Measurements from ENCODE around the gene EVL.
"Not testable (repeated sequence)": the region's sequence is repeated elsewhere in the genome, so short reads cannot be mapped to it uniquely, and the experiment has no call there.

The EVL gene

DNA sequence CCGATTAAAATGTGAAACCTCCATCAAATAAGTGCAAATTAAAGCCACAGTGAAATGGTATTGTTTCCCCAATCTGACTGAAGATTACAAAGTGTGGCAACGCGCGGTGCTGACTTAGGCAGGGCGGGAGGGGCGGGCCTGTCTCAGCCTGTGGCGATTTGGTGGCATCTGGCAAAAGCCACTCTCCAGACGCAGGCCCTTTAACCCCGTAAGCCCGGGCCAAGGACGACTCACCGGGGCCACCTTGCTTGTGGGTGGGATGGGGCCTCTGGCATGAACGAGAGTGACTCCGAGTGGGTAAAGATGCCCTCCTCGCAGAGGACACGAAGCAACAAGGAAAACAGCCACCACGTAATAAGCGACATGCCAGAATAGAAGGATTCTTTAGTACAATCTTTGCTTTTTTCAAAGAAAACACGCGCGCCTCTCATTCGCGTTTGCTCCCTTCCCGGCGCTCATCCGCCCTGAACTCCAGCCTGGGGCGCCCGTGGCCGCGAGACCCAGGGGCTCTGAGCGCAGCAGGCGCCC lies 93.4 kb downstream of the EVL start:
- no peak for DNase-seq
- TF ChIP-seq POLR2A (IDR thresholded peaks at IDR 0.05; ENCODE audit: low read length) (no peak), GATA1 (IDR thresholded peaks at IDR 0.05; ENCODE audit: low read depth, low read length) (no peak)

DNA sequence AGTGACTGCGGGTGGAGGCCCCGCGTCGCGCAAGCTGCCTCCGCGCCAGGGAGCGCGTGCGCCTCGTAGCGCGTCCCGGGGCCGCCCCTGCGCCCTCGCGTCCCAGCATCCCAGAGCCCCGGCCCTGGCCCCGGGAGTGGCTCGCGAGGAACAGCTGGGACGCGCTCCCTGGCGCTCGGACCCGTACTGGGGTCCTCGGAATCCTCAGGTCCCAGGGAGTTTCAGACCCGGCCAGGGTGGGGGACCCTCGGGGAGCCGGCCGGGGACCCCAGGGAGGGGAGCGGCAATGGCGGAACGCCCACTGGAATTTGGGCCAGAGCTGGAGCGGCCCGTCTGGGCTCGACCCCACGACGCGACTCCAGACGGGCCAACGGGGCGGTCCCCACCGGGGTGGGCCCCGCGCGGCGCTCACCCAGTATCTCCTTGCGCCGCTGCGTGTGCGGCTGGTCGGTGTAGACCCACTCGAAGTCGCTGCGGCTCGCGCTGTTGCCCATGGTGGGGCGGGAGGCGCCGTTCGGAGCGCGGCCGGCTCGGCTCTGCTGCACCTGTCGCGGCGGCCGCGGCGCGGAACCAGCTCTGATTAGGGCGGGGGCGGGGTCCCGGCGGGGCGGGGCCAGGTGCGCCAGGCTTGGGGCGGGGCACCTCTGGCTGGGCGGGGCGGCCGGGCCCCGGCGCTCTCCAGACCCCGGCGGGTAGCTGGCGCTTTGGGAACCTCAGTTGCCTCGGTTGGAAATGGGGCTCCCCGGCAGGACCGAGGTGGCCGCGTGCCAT lies 94.1 kb downstream of the EVL start, which contains the start of gene DEGS2:
TSS of gene DEGS2 (minus strand) at position 552 of the 771 bp plus-strand sequence. CDS start at position 494, 58 bp downstream.
- no peak for DNase-seq

GRCh38 chr14:100159865-100160533 lies 94.8 kb downstream of the EVL start:
- DNase-seq = no peak
- TF ChIP-seq POLR2A (IDR thresholded peaks at IDR 0.05; ENCODE audit: low read length) = no peak
- TF ChIP-seq GATA1 (IDR thresholded peaks at IDR 0.05; ENCODE audit: low read depth, low read length) = no peak

More for the DNA sequence above, 94.1 kb downstream of the EVL start, which contains the start of gene DEGS2:
- TF ChIP-seq GATA1 (IDR thresholded peaks at IDR 0.05; ENCODE audit: low read depth, low read length) (no peak), POLR2A (IDR thresholded peaks at IDR 0.05; ENCODE audit: low read length) (no peak)

- TF ChIP-seq GATA1 (IDR thresholded peaks at IDR 0.05; ENCODE audit: low read depth, low read length) = no peak
- TF ChIP-seq POLR2A (IDR thresholded peaks at IDR 0.05; ENCODE audit: low read length) = no peak
- no peak for DNase-seq
Observed at GRCh38 chr14:100160534-100160916, 95.3 kb downstream of the EVL start.

DNA sequence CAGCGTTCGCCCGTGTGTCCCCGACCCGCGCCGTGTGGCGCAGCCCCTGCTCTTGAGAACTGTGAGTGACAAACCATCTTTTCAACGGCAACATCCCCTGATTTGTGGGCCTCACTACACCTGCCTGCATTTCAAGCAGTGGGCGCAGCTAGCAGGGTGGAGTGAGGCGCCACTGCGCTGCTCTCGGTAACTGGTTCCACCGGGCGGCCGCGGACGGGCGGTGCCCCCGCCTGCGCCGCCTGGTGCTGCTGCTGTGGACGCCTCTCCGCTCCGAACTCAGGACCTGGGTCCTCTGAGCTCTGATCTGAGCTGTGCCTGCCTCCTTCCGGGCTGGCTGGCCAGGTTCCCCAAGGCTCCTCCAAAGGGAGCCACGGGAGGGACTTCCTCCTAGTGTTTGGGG lies 100.2 kb downstream of the EVL start:
- TF ChIP-seq GATA1 (IDR thresholded peaks at IDR 0.05; ENCODE audit: low read depth, low read length) (no peak), POLR2A (IDR thresholded peaks at IDR 0.05; ENCODE audit: low read length) (no peak)
- DNase-seq = peak; percentile 18 to 27

DNA sequence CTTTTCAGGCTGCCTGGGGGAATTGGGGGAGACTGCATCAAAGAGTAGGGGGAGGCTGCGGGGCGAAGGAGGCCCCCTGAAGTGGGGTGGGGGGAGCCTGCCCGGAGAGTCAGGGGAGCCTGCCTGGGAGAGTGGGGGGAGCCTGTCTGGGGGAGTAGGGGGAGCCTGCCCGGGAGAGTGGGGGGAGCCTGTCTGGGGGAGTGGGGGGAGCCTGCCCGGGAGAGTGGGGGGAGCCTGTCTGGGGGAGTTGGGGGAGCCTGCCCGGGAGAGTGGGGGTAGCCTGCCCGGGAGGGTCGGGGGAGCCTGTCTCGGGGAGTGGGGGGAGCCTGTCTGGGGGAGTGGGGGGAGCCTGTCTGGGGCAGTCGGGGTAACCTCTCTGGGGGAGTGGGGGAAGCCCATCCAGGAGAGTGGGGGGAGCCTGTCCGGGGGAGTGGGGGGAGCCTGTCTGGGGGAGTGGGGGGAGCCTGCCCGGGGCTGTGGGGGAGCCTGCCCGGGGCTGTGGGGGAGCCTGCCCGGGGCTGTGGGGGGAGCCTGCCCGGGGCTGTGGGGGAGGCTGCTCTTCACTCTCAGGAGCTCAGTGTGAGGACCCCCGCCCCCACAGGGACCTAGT lies 100.7 kb downstream of the EVL start:
- no peak for TF ChIP-seq GATA1 (IDR thresholded peaks at IDR 0.05; ENCODE audit: low read depth, low read length)
- TF ChIP-seq POLR2A (IDR thresholded peaks at IDR 0.05; ENCODE audit: low read length) = no peak
- no peak for DNase-seq

DNA sequence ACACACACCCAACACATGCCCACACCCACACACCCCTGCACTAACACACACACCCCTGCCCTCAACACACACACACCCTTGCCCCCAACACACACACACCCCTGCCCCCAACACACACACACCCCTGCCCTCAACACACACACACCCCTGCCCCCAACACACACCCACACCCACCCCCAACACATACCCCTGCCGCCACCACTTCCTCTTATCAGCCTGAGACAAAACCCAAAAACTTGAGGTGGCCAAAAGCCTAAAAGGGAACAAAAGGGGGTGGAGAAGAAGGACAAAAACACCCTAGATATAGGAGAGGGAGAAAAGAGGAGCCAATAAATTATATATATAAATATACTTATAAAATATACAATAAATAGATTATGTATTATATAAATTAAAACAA lies 103.3 kb downstream of the EVL start:
- TF ChIP-seq POLR2A (IDR thresholded peaks at IDR 0.05; ENCODE audit: low read length) = no peak
- no peak for TF ChIP-seq GATA1 (IDR thresholded peaks at IDR 0.05; ENCODE audit: low read depth, low read length)
- peak in 1 of 2 experiments; percentile 36 for DNase-seq

DNA sequence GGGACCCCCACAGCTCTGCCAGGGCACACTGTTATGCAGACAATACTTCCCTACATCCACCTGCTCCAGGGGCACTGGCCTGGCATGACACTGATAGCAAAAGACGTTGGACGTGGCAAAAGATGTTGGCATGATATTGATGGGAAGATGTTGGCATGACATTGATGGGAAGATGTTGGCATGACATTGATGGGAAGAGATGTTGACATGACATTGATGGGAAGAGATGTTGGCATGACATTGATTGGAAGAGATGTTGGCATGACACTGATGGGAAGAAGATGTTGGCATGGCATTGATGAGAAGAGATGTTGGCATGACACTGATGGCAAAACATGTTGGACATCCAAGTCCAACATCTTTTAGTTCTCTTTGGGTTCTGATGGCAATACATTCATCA lies 105.7 kb downstream of the EVL start:
- DNase-seq = no peak
- TF ChIP-seq POLR2A (IDR thresholded peaks at IDR 0.05; ENCODE audit: low read length) = no peak
- no peak for TF ChIP-seq GATA1 (IDR thresholded peaks at IDR 0.05; ENCODE audit: low read depth, low read length)

GRCh38 chr14:100172811-100173210 lies 107.6 kb downstream of the EVL start:
- TF ChIP-seq GATA1 (IDR thresholded peaks at IDR 0.05; ENCODE audit: low read depth, low read length) (no peak), POLR2A (IDR thresholded peaks at IDR 0.05; ENCODE audit: low read length) (no peak)
- no peak for DNase-seq

GRCh38 chr14:100173353-100173752 lies 108.1 kb downstream of the EVL start:
- DNase-seq = no peak
- no peak for TF ChIP-seq GATA1 (IDR thresholded peaks at IDR 0.05; ENCODE audit: low read depth, low read length)
- TF ChIP-seq POLR2A (IDR thresholded peaks at IDR 0.05; ENCODE audit: low read length) = no peak

- TF ChIP-seq POLR2A (IDR thresholded peaks at IDR 0.05; ENCODE audit: low read length) (no peak), GATA1 (IDR thresholded peaks at IDR 0.05; ENCODE audit: low read depth, low read length) (no peak)
Observed at GRCh38 chr14:100176811-100177327, 111.6 kb downstream of the EVL start.

DNA sequence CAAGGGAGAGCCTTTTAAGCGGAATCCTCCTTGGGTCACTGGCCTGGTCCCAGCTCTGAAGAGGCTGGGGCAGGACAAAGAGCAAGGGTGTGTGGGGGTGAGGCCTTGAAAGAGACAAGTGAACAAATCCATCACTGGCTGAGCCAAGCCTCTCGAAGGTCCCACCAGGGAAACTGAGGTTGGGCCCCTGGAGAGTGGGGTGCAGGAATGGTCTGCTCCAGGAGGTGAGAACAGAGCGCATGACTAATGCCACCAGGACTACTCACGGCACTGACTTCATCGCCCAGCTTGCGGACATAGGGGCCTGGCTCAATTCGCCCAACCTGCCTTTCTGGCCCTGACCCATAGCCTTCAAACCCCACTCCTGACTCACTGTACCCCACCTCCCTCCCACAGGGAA lies 113.5 kb downstream of the EVL start:
- no peak for DNase-seq
- no peak for TF ChIP-seq GATA1 (IDR thresholded peaks at IDR 0.05; ENCODE audit: low read depth, low read length)
- no peak for TF ChIP-seq POLR2A (IDR thresholded peaks at IDR 0.05; ENCODE audit: low read length)

More at GRCh38 chr14:100176811-100177327, 111.6 kb downstream of the EVL start:
- no peak for DNase-seq

GRCh38 chr14:100180671-100181070 lies 115.4 kb downstream of the EVL start:
- not testable (repeated sequence) for DNase-seq

GRCh38 chr14:100181876-100182551 lies 116.8 kb downstream of the EVL start:
- DNase-seq = peak in 1 of 2 experiments; percentile 21
